GOT3 (cell line): ENCODE measurements around the gene LARGE1.

Source experiments
- DNase-seq: peaks from one replicate; lab custom pipeline; 2025; ENCODE audit warnings: mixed read lengths; lab: John Stamatoyannopoulos, UW

LARGE1 gene

DNA sequence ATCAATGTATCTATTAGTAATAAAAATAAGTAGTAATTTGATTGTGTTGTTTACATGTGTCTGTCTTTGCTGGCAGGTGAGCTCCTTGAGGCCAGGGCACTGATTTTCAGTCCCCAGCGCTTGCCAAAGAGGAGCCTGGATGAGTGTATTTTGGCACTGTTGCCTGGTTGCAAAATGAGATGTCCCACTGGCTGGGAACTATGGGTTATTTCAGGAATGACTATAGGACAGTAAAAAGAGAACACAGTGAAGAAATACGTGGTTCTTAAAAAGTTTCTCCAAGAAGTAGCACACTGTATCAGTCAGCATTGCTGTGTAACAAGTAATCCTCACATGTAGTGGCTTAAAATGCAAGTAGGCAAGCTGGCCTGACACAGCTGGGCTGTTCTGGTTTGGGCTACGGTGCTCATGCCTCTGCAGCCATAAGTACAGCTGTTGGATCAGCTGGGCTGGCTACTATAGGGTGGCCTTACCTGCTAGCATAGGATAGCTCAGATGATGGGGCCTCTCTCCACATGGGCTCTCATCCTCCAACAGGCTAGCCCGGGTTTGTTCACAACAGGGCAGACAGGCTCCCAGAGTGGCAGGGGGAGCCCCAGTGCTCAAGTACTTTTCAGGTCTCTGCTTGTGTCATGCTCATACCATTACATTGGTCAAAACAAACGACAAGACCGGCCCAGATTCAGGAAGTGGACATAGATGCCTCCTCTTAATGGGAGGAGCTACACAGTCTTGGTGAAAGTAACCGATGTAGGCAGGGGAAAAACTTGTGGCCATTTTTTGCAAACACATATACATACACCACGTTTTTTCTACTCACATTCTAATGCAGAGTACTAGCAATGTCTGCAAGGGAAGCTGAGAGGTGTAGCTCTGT is 399.1 kb downstream of the LARGE1 start:
- no peak for DNase-seq

DNA sequence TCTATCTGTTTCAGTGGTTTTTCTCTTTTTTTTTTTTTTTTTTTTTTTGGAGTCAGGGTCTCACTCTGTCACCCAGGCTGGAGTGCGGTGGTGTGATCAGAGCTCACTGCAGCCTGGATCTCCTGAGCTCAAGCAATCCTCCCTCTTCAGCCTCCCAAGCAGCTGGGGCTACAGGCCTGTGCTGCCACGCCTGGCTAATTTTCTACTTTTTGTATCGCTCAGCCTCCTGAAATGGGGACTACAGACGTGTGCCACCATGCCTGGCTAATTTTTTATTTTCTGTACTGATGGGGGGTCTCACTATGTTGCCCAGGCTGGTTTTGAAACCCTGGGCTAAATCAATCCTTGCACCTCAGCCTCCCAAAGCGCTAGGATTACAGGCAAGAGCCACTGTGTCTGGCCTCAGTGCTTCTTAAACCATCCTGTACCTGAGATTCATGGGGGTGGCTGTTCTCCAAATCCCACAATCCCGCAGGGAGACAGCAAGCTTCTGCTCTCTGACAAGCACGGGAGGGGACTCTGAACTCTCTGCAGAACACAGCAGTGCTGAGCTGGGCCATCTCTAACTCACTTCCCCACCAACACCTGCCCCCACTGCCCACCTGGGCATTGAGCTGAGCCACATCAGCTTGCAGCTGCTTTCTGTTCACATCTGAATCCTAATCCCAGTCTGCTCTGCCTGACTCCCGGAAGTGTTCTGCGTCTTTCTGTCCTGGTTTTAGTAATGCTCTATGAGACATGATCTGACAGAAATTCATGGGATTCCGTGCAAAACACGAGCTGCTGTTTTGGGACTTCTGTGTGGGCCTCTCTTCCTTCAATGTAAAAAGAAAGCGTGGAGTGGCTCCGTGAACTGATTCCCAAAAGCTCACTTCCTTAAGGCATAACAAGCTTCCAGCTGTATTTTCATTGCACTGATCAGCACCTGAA is 400.0 kb downstream of the LARGE1 start:
- DNase-seq, result no peak

DNA sequence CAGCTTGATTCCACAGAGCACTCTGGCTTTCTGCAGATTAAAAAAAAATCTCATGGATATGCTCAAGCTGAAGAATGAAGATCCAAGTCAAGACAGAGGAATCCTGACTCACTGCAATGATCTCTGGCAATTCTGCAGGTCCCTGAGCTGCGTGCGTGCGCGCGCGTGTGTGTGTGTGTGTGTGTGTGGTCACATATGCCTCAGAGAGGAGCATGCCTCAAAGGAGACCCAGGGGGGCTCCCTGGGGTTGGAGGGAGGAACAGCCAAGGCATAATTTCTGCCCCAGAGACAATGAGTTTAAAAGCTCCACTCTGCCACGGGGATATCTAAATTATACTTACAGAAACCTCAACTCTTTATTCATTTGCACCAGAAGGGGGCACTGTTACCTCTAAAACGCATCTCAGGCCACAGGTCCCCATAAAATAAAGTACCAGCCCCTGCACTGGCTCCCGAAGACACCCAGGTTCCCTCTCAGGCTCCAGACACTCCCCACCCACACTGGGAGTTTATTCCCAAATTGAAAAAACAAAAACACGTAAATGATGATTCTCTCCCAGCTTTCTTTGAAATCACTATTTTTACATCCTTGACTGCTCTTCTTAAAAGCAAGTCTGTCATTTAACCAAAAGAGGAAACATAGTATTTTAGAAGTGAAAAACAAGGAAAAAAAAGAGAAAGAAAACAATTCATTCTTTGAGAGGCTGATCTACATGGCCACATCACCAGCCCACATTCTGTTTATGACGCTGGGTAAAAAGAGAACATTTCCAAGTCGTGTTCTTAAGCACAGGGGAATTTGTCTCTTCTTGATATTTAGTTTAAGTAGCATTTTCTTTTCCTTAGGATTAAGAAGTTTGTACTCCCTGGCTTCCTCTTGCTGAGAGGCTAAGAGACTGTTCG is 401.0 kb downstream of the LARGE1 start:
- no peak for DNase-seq

DNA sequence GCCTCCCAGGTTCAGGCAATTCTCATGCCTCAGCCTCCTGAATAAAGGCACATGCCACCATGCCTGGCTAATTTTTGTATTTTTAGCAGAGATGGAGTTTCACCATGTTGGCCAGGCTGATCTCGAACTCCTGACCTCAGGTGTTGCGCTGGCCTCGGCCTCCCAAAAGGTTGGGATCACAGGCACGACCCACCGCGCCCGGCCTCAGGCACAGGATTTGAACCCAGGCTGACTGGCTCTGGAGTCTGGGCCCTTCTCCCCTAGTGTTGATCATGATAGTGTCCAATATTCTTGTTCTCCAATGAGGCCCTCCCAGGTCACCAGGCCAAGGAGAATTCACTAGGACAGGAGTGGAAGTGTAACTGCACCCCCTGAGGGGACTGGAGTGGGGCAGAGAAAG is 401.9 kb downstream of the LARGE1 start:
- no peak for DNase-seq

DNA sequence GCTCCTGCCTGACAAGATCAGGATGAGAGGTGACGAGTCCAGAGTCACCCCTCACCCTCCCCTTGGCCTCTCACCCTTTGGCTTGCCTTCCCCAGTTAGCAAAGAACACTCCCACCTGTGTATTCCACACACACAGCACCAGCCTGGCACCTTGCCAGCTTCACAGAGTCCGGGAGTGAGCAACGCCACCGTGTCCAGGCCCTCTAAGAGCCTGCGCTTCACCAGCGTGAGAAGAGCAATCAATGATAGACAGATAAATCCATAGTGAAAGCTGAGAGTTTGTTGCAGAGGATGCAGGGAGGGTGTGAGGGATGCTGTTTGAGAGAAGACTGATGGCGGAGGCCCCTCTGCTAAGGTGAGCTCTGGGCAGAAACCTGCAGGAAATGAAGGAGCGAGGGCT is 404.5 kb downstream of the LARGE1 start:
- no peak for DNase-seq

DNA sequence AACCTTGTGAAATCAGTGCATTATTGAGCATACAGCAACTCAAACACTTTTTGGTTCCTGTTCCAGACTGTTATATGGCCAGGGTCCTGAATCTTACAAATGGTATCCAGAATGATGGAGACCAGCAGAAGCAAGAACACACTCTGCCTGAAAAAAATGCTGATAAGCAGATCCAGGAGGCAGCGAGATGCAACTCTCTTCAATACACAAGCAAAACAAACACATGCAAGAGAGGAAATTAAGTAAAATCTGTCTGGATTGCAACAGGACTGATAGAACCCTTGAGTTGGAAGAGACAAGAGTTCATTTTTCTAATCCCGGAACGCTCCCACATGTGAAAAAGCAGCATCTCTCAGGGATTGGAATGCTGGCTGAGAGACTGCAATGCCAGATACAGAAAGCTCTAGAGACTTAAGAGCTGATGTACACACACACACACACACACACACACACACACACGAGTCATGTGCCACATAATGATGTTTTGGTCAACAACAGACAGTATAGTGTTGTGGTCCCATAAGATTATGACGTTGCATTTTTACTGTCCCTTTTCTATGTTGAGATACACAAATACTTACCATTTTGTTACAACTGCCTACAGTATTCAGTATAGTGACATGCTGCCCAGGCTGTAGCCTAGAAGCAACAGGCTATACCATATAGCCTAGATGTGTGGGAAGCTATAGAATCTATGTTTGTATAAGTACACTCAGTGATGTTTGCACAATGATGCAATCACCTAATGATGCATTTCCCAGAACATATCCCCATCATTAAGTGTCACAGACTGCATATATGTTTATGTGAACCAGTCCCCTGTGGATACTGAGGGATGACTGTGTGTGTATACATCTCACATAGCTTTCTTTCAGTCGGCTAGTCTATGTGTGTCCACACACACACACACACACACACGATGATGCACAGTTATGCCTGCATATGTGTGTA is 406.6 kb downstream of the LARGE1 start:
- no peak for DNase-seq

DNA sequence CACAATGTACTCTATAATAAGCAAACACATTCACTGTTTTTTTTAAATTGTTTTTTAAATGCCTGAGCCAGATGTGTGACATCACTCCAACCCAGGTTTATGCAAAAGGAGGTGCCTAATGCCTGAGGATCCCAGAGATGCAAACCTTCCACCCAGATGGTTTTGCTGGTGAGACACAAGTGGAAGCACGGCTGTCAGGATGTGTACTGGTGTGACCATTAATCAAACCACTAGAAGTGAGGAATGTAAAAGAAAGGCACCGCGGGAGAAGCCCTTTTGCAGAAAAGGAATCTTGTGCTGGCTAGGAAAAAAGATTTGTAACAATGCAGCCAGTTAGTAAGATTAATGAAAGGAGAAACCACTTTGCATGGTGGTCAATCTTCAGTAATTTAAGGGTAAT is 407.4 kb downstream of the LARGE1 start:
- no peak for DNase-seq

DNA sequence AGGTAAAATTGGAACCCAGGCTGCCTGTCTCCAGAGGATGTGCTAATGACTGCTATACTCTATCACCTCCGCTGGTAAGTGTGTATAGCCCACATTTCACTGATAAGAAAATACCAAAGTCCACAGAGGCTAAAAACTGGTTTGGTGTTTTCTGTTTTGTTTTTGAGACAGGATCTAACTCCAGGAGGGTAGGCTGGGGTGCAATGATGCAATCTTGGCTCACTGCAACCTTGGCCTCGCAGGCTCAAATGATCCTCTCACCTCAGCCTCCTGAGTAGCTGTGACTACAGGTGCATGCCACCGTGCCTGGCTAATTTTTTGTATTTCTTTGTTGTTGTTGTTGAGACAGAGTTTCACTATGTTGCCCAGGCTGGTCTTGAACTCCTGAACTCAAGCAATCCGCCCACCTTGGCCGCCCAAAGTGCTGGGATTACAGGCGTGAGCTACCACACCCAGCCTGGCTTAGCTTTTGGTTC is 409.8 kb downstream of the LARGE1 start:
- DNase-seq, result no peak

DNA sequence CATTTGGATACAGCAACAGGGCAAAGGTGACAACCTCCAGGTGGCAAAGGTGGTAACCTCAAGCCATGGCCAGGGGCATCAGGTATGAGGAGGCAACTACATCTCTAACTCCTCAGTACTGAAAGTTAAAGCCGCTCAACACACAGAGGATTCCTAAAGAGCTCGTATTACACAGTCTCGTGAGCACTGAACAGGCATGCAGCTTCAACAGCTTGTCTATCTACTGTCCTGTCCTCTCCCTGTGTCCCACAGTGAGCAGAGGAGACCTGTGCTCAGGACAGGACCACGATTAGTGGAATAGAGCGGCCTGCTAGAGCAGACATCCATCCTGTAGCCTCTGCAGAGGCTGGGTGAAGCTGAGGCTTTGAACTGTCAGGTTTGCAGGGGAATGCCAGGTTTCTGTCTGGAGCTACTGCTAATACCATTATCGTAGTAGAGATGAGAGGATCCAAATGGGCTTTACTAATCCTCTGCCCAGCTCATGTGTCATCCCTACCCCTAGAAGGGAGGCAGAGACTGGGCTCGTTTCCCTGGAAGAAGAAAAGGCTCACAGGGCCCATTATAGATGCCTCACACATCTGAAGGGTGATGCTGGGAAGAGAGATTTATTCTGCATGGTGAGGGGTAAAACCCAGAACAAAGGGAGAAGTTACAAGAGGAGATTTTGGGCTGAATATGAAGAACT is 415.2 kb downstream of the LARGE1 start:
- DNase-seq, result no peak

DNA sequence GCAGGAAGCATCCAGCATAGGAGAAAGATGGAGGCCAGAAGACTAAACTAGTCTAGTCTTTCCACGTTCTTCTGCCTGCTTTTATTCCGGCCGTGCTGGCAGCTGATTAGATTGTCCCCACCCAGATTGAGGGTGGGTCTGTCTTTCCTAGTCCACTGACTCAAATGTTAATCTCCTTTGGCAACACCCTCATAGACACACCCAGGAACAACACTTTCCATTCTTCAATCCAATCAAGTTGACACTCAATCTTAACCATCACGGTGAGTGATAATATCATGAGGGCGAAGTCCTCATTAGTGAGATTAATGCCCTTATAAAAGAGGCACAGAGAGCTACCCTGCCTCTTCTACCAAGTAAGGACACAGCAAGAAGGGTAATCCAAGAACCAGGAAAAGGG is 424.2 kb downstream of the LARGE1 start:
- DNase-seq, result no peak

DNA sequence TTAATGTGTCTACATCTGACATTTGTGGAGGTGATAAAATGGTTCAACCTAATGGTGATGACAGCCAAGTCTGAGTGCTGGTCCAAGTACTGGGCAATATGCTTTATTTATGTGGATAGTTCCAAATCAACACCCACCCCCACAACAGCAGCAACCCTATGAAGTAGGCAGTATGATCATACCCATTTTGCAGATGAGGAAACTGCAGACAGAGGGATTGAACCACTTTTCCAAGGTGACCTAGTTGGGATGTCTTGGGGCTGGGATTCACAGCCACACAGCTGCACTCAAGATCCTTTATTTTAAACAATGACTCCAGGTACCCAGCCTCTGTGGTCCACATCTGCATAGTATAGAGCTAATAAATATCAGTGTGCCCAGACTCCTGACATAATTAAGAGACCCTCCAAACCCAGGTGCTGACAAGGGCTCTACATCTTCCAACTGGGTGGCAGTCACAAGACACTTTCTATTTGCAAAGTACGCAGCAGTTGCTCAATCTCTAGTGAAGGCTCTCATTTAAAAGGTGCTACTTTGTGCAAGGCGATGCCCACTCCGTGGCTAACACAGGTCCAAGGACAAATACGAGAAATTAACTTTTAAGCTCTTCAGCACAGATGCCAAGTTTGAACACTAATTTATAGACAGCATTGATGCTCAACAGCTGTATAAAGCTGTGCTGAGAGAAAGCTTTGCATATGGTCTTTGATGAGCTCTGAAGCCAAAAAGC is 426.6 kb downstream of the LARGE1 start:
- no peak for DNase-seq

DNA sequence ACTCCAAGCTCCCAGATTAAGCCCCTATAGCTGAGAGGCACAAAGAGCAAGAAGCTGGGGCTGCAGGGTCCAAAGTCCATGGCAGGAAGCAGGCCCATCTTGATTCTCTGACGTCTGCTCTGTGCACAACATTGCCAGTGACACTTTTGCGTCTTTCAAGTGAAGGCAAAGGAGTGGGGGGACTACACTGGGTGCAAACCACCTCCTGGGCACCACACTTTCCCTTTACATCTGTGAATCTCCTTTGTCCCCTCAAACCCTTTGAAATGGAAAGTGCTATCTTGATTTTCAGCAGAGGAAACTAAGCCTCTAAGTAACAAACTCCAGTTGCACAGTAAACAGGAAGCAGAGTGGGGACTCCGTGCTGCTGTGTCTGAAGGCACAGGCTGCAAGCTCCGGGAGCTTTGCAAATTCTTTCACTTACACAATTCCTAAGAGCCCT is 428.0 kb downstream of the LARGE1 start:
- no peak for DNase-seq

DNA sequence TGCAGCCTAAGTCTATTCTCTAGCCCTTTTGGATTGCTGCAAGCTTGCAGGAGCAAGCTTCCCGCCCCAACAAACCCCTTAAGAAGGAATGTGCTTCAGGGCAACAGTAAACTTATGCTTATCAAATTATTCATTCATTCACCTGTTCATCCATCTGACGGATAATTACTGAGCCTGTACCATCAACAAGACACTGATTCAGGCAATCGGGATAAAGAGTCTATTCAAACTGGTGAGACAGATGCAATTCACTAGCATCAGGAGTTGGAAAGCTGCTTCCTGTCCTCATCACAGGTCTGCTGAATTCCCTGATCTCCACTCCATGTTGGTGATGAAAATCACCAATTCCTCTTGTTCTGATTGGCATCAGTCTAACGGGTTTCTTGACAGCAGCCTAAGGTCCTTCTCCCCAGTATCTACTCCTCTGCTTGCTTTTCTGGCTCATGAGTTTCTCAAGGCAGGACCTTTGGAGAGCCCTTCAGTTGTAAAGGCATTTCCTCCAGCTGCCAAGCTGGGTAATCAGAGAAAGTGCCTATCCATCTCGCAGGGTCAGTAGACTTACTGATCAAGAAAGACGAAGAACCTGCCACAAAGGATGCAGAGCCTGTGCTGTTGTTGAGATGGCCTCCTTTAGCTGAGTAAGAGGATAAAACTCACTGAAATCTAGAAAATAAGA is 433.1 kb downstream of the LARGE1 start:
- no peak for DNase-seq

DNA sequence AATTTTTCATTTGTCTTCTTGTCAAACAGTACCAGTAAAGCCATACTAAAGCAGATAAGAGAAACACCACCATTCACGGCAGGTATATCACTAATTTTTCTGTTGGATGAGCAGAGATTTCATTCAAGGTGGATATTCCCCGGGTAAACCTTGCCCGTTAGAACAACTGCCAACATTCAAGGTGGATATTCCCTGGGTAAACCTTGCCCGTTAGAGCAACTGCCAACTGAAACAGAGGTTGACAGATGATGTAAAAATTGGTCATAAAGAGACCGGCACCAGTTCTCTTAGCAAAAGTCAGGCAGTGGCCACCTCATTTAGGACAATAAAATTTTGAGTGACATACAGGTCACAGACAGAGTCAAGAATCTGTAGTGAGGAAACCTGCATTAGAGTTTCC is 438.7 kb downstream of the LARGE1 start:
- DNase-seq, result no peak

DNA sequence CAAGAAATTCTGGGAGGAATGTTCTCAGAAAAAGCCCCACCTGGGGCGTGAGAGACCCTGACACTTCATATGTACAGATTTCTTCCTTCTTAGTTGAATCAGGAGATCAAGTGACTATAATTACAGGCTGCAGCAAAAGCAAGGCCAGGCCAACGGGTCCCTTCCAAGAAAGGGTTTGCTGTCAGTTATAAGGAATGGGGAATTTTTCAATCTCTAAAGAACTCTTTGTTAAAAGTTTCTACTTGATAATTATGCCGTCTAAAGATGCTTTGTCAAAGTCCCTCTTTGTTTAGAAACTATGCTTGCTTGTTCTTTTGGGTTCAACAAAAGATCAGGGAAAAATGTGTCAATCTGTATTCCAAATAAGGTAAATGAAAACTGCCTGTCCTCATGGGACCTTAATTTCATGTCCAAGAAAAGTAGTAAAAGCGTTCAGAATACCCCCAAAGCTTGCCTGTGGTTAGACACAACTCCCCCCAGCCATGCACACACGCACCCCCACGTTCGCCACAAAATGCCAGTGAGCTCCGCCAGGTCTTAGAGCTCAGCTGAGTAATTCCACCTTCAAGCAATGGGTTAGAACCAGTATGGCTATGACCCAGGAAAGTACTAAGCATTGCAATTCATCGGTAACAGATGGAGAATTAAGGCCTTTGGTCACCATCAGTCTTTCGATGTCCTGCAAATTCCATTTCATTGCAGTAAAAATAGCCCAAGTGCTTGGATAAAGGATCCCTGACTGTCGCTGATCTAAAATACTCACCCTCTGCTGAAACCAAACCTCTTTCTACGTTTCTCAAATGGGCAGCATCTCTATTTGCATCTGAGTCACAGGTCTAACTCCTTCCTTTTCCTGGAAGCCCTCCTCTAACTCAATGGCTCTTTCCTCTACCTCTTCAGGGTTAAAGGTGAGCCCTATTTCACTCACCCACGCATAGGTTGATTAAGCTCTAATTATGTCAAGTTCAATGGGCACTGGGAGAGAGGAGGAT is 442.9 kb downstream of the LARGE1 start:
- no peak for DNase-seq

DNA sequence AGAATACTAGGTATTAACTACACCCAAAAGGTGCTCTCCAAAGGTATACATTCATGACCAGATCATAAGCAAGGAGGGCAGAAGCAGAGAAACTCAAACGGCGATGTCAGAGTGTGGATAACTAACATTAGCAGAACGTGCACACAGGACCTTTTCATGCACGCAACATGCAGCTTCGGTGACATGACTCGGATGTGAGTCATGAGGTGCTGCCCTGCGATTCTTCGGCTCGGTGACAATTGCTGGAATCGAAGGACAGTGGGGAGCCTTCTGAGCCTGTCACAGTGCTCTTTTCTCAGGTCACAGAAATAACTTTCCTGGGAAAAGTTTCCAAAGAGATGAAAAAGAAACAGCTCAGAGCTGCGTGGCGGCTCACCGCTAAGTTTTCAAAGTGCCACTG is 443.6 kb downstream of the LARGE1 start:
- no peak for DNase-seq

DNA sequence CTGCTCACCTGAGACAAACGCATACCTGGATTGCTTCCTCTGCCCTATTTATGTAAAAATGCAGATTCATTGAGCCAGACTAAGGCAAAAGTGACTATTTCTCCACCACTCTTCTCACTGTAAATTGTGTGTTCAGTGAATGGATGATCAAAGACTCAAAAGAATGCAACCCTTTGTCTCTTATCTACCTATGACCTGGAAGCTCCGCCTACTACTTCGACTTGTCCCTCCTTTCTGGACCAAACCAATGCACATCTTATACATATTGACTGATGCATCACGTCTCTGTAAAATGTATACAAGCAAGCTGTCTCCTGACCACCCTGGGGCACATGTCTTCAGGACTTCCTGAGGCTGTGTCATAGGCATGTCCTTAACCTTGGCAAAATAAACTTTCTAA is 444.1 kb downstream of the LARGE1 start:
- no peak for DNase-seq
